Erythroblast (primary cell): ENCODE measurements around the gene SYP.

Experiments used
- GATA1 ChIP-seq: IDR thresholded peaks from 2 replicates; pipeline ENCODE4 v1.6.1; 2011; ENCODE audit warnings: low read depth, mild to moderate bottlenecking, control low read depth, low read length, moderate library complexity
- POLR2A ChIP-seq: IDR thresholded peaks from 2 replicates; pipeline ENCODE4 v1.6.1; 2011; ENCODE audit warnings: mild to moderate bottlenecking, low read length

DNA sequence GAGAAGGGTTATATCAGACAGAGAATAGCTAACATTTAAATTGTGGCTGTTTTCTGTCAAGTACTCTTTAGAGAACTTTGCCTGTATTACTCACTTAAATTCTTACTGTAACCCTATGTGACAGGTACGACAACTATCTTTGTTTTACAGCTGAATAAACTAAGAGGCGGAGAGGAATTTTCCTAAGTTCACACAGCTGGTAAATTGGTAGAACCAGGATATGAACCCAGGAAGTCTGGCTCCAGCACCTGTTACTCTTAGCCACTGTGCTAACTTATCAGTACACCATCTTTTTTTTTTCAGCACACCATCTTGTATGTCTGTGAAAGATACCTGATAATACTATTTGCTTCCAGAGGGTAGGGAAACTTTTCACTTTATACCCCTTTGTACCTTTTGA is 2.0 kb upstream of the SYP start:
- TF ChIP-seq POLR2A (no peak), GATA1 (no peak)
